NCI-H345 (cell line): ENCODE data around the gene VSTM5.
"Not testable (repeated sequence)": the region's sequence is repeated elsewhere in the genome, so short reads cannot be mapped to it uniquely, and the experiment has no call there.

Source experiments
- DNase-seq: peaks from one replicate; lab custom pipeline; 2025; lab: John Stamatoyannopoulos, UW

Gene VSTM5

GRCh38 chr11:93850594-93851018 lies at the start of gene VSTM5:
Gene VSTM5 (minus strand): TSS chr11:93850618. CDS start chr11:93850502, 116 bp downstream.
- no peak for DNase-seq

DNA sequence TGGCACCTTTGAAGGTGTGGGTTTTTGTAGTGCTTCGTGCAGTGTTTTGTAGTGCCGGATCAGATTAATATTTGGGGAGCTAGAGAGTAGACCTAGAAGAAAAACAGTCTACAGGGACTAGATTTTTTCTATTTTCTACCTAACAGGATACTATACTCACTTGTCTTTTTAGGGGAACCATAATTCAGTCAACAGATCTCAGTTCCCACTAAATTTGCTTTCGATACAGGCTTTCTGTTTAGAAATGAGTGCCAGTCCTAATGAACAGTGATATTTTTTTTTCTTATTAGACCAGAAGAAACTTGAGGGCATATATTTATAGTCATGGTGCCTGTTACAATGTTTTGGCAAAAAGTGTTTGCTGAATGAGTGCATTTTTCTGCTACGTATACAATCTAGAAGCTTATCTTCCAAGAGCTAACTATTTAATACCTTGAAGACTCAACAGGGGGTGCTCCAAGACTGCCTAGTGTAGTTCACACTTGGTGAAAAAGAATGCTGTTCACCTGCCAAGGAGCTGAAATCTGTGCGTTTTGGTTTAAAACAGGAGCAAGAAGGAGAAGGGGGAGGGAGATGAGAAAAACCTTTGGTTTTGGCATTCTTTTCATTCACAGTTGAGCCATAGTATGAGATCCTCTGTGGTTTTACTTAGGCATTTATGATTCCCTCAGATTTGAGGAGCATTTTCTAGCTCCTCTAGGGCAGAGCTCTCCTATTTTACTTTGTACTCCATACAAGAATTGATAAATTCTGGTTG lies 44.9 kb upstream of the VSTM5 start:
- DNase-seq, result peak; percentile 58

DNA sequence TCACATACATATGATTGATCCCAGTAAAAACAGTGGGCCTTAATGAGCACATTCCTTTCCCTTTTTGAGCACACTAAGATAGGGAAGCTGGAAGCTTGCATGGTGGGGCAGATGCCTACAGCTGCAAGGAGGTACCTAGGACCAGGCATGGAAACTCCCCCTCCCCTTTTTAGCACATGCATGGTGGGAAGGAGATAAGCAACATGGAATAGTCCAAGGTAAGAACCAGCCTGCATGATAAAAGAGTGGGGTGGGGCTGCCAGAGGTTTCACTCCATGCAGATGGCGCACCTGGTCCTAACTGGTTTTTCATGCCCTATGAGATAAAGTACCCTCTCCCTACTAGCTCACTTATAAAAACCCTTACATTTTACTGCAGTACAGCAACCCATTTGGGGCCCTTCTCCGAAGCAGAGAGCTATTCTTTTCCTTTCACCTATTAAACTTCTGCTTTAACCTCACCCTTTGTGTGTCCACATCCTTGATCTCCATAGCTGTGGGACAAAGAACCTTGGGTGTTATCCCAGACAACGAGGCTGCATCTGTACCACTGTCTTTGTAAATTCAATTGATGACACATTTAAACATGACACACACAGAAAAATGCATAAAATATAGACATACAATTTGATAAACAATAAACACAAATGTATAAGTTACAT lies 40.1 kb upstream of the VSTM5 start:
- no peak for DNase-seq

GRCh38 chr11:93887111-93887510 lies 36.7 kb upstream of the VSTM5 start:
- no peak for DNase-seq

DNA sequence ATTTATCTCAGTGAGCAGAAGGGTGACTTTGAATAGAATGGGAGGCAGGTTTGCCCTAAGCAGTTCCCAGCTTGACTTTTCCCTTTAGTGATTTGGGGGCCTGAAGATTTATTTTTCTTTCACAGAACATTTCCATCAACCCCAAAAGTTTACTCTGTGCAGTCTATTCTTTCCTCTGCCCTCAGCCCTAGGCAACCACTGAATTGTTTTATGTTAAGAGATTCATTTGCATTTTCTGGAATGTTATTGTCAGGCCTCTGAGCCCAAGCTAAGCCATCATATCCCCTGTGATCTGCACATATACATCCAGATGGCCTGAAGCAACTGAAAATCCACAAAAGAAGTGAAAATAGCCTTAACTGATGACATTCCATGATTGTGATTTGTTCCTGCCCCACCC lies 28.7 kb upstream of the VSTM5 start:
- not testable (repeated sequence) for DNase-seq

GRCh38 chr11:93875637-93876036 lies 25.2 kb upstream of the VSTM5 start:
- DNase-seq, result no peak

DNA sequence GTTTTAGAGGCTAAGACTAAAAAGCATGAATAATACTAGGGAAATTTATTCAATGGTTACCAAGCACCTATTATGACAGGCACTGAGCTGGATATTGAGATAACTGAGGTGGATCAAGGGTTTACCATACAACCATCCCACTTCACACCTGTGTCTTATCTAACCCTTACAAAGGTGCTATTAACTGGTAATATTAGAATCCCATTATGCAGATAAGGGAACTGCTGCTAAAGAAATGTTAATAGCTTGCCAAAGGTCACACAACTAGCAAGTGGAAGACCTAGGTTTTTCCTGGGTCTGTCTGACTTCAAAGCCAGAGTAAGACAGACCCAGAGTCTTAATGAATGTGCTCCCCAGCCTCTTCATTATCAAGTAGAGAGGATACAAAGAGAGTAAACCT lies 21.1 kb upstream of the VSTM5 start:
- no peak for DNase-seq

- no peak for DNase-seq
Measured at GRCh38 chr11:93870616-93871015, 20.2 kb upstream of the VSTM5 start.

DNA sequence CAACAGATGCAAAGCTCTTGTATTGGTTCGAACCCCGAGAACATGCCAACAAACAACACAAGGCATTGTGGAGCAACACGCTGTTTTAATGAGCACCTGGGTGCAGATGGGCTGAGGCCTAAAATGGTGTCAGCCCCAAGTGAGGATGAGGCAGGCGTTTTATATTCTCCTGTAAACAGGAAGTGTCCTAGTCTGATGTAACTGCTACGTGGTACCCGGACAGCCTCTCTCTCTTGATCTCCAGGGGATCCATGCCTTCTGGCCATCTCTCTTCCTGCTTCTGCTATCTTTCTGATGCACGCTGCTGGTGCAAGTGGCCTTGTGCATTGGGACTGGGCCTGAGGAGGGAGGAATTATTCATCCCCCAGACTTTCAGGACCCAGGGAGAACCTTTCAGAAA lies 19.4 kb upstream of the VSTM5 start:
- DNase-seq, result no peak

- DNase-seq, result not testable (repeated sequence)
Measured at GRCh38 chr11:93868404-93868803, 18.0 kb upstream of the VSTM5 start.

GRCh38 chr11:93861808-93862207 lies 11.4 kb upstream of the VSTM5 start:
- no peak for DNase-seq

- no peak for DNase-seq
Measured at GRCh38 chr11:93858121-93858775, 7.8 kb upstream of the VSTM5 start.

- peak; percentile 36 for DNase-seq
Measured at GRCh38 chr11:93857413-93858120, 7.1 kb upstream of the VSTM5 start.

DNA sequence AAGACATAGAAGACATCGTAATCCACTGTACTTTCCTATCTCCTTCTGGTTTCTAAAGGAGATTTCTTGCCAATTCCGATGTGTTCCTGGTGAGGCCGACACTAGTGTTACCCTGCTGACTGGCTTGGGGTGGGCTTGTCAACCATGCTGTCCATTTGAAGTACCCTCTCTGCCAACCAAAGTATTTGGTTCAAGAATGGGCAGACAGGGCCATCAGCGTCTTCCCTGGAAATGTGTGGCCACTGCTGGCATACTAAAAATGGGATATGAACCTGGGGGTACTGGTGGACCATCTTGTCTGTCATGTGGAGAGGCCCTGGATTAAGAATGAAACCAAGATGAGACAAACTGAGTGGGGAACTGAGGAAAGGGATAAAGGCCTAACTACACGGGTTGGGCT lies 1.8 kb upstream of the VSTM5 start:
- no peak for DNase-seq

GRCh38 chr11:93849751-93850593 lies 446 bp downstream of the VSTM5 start:
- peak; percentile 38 for DNase-seq

- no peak for DNase-seq
Measured at GRCh38 chr11:93849201-93849600, 1.2 kb downstream of the VSTM5 start.

GRCh38 chr11:93846411-93846810 lies 4.0 kb downstream of the VSTM5 start:
- no peak for DNase-seq

DNA sequence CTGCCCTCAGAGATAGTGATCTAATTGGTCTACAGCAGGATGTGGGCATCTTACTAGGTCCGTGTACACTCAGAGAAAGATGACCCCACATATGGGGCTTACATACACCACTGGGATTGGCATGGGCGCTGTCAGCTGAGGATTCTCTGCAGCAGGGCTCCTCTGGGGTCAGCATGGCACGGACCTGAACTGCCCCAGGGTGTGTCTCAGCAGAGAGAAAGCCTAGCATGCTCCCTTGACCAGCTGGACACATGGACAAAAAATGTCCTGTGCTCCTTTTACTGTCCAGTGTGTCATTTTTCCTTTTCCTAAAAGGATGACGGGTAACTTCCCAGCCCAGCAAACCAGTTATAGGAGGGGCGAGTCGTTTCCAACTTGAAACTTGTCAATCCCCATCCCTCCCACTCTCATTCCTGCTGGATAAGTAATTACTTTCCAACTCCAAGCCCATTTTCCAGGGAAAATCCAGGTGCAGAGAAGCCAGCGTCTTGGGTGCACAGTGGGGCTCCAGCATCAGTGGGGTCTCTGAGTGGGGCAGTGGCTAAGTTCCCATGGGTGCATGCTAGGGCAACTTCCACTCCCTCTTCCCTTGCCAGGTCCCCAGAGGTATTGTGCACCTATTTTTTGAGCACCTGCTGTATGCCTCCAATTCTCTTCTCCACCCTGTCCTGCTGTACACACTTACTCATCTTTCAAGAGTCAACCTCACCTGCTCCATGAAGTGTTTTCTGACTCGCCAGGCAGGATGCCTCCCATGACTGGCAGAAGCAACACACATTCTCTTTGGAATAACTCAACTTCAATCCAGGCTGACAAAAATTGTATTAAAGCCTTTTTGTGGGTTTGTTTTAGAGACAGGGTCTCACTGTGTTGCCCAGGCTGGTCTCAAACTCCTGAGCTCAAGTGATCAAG lies 5.0 kb downstream of the VSTM5 start:
- no peak for DNase-seq

DNA sequence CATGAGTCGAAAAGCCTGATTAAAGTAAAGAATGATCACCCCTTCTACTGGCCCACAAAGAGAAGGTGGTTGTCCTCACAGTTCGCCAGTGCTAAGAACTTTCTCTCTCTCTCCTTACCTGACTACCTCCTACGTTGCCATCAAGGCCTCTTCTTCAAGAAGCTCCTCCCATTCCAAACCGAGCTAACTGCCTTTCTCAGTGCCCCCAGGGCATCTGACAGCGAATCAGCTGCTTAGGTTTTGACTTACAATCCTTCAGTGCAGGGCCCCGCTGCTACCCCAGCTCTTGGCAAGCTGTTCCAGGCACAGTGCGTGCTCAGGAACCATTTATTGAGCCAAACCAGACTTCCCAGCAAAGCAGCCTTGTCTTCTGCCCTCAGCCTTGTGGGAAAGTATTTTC lies 5.8 kb downstream of the VSTM5 start:
- DNase-seq, result no peak

GRCh38 chr11:93843906-93844305 lies 6.5 kb downstream of the VSTM5 start:
- no peak for DNase-seq
